HG03280 (cell line): Measurements from ENCODE around the gene FOLR2.
"Not testable (repeated sequence)": the region's sequence is repeated elsewhere in the genome, so short reads cannot be mapped to it uniquely, and the experiment has no call there.

Source experiments
- ATAC-seq: cut with Tn5 transposase; IDR thresholded peaks from one replicate; pipeline ENCODE4 v1.9.1; 2021; ENCODE audit warnings: mild to moderate bottlenecking, moderate library complexity; ENCODE audit not compliant: unreplicated experiment

The FOLR2 gene

GRCh38 chr11:72266960-72267359 is 50.4 kb downstream of the FOLR2 start:
- ATAC-seq, result not testable (repeated sequence)

DNA sequence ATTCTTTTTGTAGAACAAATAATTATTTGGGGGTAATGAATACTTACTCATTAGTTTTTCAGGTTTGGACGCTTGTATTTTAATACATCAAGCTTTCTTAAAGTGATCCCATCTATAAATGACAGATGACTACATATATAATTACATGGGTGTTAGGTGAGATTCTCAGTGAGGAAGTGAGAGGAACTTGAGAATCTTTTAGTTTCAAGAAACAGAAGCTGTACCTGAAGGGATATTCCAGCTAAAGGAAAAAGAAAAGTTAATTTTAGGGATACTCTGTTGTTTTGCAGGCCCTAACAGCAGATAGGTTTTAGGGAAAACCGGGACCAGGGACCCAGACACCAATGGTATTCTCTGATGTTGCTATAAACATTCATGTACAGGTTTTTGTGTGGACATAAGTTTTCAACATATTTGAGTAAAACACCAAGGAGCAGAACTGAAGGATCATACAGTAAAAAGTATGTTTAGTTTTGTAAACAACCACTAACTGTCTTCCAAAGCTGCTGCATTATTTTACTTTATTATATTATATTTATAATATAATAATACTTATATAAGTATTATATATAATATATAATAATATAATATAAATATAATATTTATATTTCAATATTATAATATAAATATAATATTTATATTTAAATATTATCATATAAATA is 51.5 kb downstream of the FOLR2 start:
- no peak for ATAC-seq
